Fibroblast of mammary gland (primary cell): Measurements from ENCODE around the gene CRADD.
A peak's percentile ranks its signal among the peaks of the same experiment; 100 is the strongest.
"Not testable (repeated sequence)": the region's sequence is repeated elsewhere in the genome, so short reads cannot be mapped to it uniquely, and the experiment has no call there.

Source experiments
- DNase-seq: peaks from one replicate; pipeline ENCODE4 v3.0.0-alpha.2; 2010; ENCODE audit warnings: low read depth
- H3K4me3 ChIP-seq: 2 replicates; pipeline ENCODE4 v1.5.1; 2011; ENCODE audit warnings: low read depth, mild to moderate bottlenecking, low read length, moderate library complexity; ENCODE audit not compliant: control insufficient read depth
- TF ChIP-seq, protein P1 (sequence below): conservative IDR thresholded peaks from 2 replicates; pipeline ENCODE4 v1.5.1; 2011; ENCODE audit warnings: low read depth, low read length, inconsistent platforms; ENCODE audit not compliant: control insufficient read depth, insufficient read depth

CRADD gene

DNA sequence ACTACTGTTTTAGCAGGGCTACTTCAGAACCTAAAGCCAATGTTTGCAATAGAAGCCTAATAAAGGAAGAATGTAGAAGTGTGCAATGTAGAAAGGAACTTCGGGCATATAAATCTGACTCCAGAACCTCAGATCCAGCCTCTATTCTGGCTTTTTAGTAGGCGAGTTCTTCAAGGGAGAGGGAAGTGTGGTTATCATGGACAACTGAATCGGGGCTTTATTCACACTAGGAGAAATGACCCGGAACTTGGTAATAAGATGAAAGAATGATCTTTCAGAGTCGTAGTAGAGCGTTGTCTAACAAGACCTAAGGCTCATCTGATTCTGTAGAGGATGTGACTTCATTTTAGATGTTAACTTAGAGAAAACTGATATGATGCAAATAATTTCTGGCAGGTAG, 72.9 kb downstream of the CRADD start:
- DNase-seq, result no peak
- no peak overlapping the region for H3K4me3 ChIP-seq
- TF ChIP-seq, protein P1, sequence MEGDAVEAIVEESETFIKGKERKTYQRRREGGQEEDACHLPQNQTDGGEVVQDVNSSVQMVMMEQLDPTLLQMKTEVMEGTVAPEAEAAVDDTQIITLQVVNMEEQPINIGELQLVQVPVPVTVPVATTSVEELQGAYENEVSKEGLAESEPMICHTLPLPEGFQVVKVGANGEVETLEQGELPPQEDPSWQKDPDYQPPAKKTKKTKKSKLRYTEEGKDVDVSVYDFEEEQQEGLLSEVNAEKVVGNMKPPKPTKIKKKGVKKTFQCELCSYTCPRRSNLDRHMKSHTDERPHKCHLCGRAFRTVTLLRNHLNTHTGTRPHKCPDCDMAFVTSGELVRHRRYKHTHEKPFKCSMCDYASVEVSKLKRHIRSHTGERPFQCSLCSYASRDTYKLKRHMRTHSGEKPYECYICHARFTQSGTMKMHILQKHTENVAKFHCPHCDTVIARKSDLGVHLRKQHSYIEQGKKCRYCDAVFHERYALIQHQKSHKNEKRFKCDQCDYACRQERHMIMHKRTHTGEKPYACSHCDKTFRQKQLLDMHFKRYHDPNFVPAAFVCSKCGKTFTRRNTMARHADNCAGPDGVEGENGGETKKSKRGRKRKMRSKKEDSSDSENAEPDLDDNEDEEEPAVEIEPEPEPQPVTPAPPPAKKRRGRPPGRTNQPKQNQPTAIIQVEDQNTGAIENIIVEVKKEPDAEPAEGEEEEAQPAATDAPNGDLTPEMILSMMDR, result no peak

DNA sequence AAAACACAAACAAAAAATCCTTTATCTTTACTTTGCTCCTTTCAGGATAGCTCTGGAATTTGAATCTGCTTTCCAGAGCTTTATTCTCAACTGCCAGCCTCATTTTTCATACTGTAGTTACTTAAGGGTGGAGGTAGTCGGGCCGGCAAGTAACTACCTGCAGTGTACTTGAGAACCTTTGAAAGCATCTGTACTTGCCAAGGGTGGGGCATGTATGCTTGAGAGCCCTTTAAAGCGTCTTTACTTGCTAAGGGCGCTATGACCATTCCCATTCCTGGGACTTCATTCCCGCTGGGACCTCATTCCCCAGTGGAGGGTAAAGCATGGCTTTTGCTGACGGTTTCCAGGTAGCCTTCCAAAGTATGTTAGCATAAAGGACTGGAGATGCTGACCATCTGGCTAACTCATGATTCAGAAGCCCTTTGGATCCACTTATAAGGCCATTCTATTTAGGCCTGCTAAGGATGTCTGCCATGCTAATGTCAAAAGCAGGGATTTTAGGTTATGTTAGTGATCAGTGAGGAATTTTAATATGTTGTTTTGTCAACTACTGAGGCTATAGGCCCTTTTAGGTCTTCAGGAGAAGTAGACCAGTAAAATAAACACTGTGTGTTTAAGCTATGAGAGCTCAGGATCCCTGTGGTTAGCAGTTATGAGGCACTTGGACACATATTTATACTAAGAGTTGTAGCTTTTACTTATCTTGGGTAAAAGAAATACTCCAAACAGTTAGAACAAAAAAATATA, 74.9 kb downstream of the CRADD start:
- no peak overlapping the region for H3K4me3 ChIP-seq
- peak; percentile 37 for DNase-seq
- TF ChIP-seq, protein P1, result no peak

DNA sequence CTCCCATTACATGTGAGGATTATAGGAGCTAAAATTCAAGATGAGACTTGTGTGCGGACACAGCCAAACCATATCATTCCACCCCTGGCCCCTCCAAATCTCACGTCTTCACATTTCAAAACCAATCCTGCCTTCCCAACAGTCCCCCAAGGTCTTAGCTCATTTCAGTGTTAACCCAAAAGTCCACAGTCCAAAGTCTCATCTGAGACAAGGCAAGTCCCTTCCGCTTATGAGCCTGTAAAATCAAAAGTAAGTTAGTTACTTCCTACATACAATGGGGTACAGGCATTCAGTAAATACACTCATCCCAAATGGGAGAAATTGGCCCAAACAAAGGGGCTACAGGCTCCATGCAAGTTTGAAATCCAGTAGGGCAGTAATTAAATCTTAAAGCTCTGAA, 76.1 kb downstream of the CRADD start:
- no peak for DNase-seq
- no peak overlapping the region for H3K4me3 ChIP-seq
- TF ChIP-seq, protein P1, result no peak

DNA sequence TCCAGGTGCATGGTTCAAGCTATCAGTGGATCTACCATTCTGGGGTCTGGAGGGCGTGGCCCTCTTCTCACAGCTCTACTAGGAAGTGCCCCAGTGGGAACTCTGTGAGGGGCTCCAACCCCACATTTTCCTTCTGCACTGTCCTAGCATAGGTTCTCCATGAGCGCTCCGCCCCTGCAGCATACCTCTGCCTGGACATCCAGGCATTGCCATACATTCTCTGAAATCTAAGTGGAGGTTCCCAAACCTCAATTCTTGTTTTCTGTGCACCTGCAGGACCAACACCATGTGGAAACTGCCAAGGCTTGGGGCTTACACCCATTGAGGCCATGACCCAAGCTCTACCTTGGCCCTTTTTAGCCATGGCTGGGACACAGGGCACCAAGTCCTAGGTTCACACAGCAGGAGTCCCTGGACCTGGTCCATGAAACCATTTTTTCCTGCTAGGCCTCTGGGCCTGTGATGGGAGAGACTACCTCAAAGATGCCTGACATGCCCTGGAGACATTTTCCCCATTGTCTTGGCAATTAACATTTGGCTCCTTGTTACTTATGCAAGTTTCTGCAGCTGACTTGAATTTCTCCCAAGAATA, 76.8 kb downstream of the CRADD start:
- no peak overlapping the region for H3K4me3 ChIP-seq
- TF ChIP-seq, protein P1, result no peak
- no peak for DNase-seq

- not testable (repeated sequence) for DNase-seq, H3K4me3 ChIP-seq
These were observed 77.7 kb downstream of the CRADD start for GRCh38 chr12:93754859-93755258.

GRCh38 chr12:93756288-93756687, 79.1 kb downstream of the CRADD start:
- TF ChIP-seq, protein P1, result no peak
- H3K4me3 ChIP-seq, result no peak overlapping the region
- no peak for DNase-seq

DNA sequence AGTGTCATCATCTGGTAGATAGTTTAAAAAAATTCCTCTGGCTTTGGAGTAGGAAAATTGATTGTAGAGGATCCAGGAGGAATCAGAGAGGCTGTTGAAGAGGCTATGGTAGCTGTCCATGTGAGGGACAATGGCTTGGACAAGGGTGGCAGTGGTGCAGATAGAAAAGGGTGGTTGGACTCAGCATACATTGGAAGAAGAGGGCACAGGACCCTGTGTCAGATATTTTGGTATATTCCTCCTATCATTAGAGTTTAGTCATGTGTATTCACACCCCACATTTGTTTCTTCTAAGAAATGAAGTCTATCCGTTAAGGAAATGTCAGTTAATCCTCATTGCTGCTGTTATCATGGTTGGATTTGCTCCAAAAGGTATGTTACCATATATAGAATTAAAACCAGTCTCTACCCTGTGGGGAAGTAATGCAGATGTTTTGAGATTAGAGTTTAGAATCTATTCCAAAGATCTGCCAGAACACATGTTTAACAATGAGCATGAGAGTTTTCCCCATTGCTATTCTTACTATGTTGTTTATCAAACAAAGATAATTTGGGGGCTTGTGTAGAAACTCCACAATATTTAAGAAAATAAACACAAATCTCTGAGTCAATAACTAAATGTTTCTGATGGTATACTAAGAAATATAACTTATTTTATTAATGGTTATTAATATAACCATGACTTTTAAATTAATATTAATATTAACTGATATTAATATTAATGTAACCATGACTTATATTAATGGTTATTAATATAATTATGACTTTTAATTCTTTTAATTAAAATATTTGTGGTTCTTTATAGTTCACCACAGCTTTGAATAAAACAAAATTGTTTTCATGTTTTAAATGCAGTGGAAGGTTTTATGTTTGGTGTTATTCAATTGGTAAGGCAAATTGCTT, 80.9 kb downstream of the CRADD start:
- TF ChIP-seq, protein P1, result no peak
- H3K4me3 ChIP-seq, result no peak overlapping the region
- no peak for DNase-seq
